ENCODE measurements around the gene ACYP2.

Gene ACYP2

DNA sequence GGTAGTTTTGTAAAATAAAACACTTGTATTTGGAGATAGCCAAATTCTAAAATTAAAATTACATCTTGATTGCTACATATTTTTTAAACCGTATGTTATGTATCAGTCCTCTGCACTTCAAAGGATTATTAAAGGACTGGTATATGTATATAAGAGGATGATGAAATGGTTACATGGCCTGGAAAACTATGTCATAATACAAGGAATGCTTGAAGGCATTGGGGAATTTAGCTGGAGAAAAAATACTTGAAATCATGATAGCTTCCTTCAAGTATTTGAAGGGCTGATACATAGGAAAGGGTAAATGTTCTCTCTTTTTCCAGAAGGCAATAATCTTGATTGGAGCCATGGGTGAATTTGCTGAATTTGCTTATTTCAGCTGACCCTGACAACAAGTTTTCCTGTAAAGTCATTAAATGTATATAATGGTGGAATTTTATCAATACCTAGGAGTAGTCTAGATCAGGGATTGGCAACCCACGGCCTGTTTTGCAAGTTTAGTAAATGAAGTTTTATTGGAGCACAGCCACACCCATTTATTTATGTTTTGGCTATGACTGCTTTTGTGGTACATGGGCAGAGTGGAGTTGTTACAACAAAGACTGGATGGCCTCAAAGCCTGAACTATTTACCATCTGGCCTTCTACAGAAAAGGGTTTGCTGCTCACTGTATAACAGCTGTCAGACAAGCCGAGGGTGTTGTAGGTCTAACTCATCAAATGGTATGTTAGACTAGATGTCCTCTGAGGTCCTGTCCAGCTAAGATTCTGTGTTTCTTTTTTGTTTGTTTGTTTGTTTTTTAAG lies 34.4 kb downstream of the ACYP2 start:
- Histone ChIP-seq H3K4me2 (no peak overlapping the region), H3K4me3 (IDR thresholded peaks at IDR 0.05; ENCODE audit: insufficient read depth, low read depth, low read length) (no peak overlapping the region), H3K27ac (no peak overlapping the region)

DNA sequence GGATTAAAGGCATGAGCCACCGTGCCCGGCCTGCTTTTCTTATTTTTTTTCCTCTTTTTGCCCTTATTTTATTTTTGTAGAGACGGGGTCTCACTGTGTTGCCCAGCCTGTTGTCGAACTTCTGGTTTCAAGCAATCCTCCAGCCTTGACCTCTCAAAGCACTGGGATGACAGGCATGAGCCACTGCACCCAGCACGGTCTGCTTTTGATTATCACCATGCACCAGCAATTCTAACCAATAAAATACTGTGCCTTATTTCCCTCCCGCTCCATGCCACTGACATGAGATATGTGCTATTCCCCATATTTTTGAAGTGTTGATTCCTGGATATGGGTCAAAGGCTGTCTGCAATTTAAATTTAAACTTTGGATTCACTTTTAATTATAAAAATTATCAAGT lies 42.9 kb downstream of the ACYP2 start:
- no peaks in the 10 kb centered on the region for H4K20me1 ChIP-seq (ENCODE audit: insufficient read depth)
- no peak overlapping the region for H3K27ac ChIP-seq
- no peaks in the 10 kb centered on the region for H3K4me1 ChIP-seq (ENCODE audit: low read depth, poor library complexity, severe bottlenecking)
- H2AFZ ChIP-seq (ENCODE audit: low read depth), result no peak overlapping the region
- TF ChIP-seq, protein P1, sequence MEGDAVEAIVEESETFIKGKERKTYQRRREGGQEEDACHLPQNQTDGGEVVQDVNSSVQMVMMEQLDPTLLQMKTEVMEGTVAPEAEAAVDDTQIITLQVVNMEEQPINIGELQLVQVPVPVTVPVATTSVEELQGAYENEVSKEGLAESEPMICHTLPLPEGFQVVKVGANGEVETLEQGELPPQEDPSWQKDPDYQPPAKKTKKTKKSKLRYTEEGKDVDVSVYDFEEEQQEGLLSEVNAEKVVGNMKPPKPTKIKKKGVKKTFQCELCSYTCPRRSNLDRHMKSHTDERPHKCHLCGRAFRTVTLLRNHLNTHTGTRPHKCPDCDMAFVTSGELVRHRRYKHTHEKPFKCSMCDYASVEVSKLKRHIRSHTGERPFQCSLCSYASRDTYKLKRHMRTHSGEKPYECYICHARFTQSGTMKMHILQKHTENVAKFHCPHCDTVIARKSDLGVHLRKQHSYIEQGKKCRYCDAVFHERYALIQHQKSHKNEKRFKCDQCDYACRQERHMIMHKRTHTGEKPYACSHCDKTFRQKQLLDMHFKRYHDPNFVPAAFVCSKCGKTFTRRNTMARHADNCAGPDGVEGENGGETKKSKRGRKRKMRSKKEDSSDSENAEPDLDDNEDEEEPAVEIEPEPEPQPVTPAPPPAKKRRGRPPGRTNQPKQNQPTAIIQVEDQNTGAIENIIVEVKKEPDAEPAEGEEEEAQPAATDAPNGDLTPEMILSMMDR (conservative IDR thresholded peaks at IDR 0.05; ENCODE audit: low read depth, low read length), result no peak
- H3K9ac ChIP-seq, result no peak overlapping the region
- H3K79me2 ChIP-seq (ENCODE audit: insufficient read depth, low read depth), result no peaks in the 10 kb centered on the region
- H3K4me3 ChIP-seq (IDR thresholded peaks at IDR 0.05; ENCODE audit: insufficient read depth, low read depth, low read length), result no peak overlapping the region
- H3K4me2 ChIP-seq, result no peak overlapping the region
- H3K36me3 ChIP-seq (ENCODE audit: insufficient read depth), result no peaks in the 10 kb centered on the region
- no peaks in the 10 kb centered on the region for H3K27me3 ChIP-seq (ENCODE audit: insufficient read depth, low read depth)

More for the DNA sequence above, 34.4 kb downstream of the ACYP2 start:
- no peaks in the 10 kb centered on the region for H3K27me3 ChIP-seq (ENCODE audit: insufficient read depth, low read depth)
- no peaks in the 10 kb centered on the region for H3K4me1 ChIP-seq (ENCODE audit: low read depth, poor library complexity, severe bottlenecking)
- no peaks in the 10 kb centered on the region for H3K36me3 ChIP-seq (ENCODE audit: insufficient read depth)
- no peaks in the 10 kb centered on the region for H4K20me1 ChIP-seq (ENCODE audit: insufficient read depth)
- no peaks in the 10 kb centered on the region for H3K79me2 ChIP-seq (ENCODE audit: insufficient read depth, low read depth)
- no peak overlapping the region for H3K9ac ChIP-seq
- H2AFZ ChIP-seq (ENCODE audit: low read depth), result no peak overlapping the region
- TF ChIP-seq, protein P1 (conservative IDR thresholded peaks at IDR 0.05; ENCODE audit: low read depth, low read length), result no peak

DNA sequence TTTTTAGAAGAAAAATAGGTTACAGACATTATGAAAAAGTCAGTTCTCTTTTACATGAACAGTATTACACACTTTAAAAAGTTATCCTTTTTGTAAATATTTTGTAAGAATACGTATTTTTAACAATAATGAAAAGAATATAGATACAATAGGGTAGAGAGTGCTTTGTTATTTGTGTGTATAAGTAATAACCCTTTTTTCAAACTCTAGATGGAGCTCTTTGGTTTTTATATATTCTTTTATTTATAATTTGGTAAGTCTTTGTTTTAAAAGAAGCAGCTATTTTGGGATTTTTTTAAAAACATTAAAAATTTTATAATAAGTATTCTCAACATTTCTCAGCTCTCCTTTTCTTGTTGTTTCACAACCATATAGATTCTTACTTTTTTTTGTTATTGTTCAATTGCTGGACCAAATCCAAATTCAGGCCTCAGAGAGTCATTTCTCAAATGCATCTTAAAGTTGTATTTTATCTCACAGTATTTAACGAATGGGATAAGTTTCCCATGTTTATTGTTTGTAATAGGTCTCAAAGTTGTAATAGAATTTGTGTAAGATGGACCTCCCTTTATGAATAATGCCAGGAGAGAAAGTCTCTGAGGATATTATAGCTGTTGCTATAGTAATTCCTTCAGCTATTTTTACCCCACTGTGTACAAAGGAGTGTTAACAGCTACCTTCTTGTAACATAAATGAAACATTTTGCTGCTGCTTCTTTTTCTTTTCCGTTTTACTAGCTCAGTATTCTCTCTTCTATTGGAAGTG lies 46.4 kb downstream of the ACYP2 start:
- no peaks in the 10 kb centered on the region for H4K20me1 ChIP-seq (ENCODE audit: insufficient read depth)
- no peak overlapping the region for H2AFZ ChIP-seq (ENCODE audit: low read depth)
- H3K27ac ChIP-seq, result no peak overlapping the region
- no peaks in the 10 kb centered on the region for H3K79me2 ChIP-seq (ENCODE audit: insufficient read depth, low read depth)
- TF ChIP-seq, protein P1 (conservative IDR thresholded peaks at IDR 0.05; ENCODE audit: low read depth, low read length), result no peak
- H3K9ac ChIP-seq, result no peak overlapping the region
- no peak overlapping the region for H3K4me3 ChIP-seq (IDR thresholded peaks at IDR 0.05; ENCODE audit: insufficient read depth, low read depth, low read length)
- no peaks in the 10 kb centered on the region for H3K27me3 ChIP-seq (ENCODE audit: insufficient read depth, low read depth)
- no peak overlapping the region for H3K4me2 ChIP-seq
- no peaks in the 10 kb centered on the region for H3K36me3 ChIP-seq (ENCODE audit: insufficient read depth)
- no peaks in the 10 kb centered on the region for H3K4me1 ChIP-seq (ENCODE audit: low read depth, poor library complexity, severe bottlenecking)

DNA sequence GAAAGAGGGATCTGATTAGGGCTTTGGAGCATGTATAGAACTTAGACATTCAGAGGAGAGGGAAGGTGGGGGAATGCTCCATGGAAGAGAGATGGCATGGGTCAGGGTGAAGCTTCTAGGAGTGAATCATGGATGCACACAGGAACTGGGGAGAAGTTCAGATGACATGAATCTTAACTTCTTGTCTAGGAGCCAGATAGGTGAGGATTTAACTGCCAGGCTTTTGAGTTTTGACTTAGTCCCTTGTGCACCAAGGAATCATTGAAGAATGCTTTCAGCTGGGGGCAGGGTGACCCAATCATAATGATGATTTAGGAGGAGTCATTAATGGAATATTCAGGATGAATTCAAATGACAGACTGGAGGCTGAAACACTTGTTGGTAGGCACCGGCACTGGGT lies 48.7 kb downstream of the ACYP2 start:
- no peaks in the 10 kb centered on the region for H3K4me1 ChIP-seq (ENCODE audit: low read depth, poor library complexity, severe bottlenecking)
- no peaks in the 10 kb centered on the region for H4K20me1 ChIP-seq (ENCODE audit: insufficient read depth)
- no peak overlapping the region for H3K4me2 ChIP-seq
- H3K27me3 ChIP-seq (ENCODE audit: insufficient read depth, low read depth), result no peaks in the 10 kb centered on the region
- TF ChIP-seq, protein P1 (conservative IDR thresholded peaks at IDR 0.05; ENCODE audit: low read depth, low read length), result no peak
- H3K27ac ChIP-seq, result no peak overlapping the region
- H3K79me2 ChIP-seq (ENCODE audit: insufficient read depth, low read depth), result no peaks in the 10 kb centered on the region
- no peak overlapping the region for H3K9ac ChIP-seq
- no peaks in the 10 kb centered on the region for H3K36me3 ChIP-seq (ENCODE audit: insufficient read depth)
- no peak overlapping the region for H2AFZ ChIP-seq (ENCODE audit: low read depth)
- H3K4me3 ChIP-seq (IDR thresholded peaks at IDR 0.05; ENCODE audit: insufficient read depth, low read depth, low read length), result no peak overlapping the region
